Measurements from ENCODE around the gene TNKS1BP1.

TNKS1BP1 gene

GRCh38 chr11:57324154-57324885, 432 bp downstream of the TNKS1BP1 start:
- DNase-seq = peak; percentile 67

DNA sequence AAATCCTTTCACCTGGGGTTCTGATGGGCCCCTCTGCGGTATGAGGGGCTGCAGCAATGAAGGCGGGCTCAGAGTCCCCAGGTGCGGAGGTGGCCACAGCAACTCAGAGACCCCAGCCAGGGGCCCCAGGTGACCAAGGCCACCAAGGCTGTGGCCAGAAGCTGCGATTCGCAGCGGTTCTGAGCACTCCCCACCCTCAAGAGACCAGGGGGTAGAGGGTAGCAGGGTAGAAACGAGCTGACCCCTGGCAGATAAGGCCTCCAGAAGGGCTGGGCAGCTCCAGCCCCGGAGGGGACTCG, 948 bp downstream of the TNKS1BP1 start:
- no peak for DNase-seq

GRCh38 chr11:57323167-57323854, 1.4 kb downstream of the TNKS1BP1 start:
- no peak for DNase-seq

DNA sequence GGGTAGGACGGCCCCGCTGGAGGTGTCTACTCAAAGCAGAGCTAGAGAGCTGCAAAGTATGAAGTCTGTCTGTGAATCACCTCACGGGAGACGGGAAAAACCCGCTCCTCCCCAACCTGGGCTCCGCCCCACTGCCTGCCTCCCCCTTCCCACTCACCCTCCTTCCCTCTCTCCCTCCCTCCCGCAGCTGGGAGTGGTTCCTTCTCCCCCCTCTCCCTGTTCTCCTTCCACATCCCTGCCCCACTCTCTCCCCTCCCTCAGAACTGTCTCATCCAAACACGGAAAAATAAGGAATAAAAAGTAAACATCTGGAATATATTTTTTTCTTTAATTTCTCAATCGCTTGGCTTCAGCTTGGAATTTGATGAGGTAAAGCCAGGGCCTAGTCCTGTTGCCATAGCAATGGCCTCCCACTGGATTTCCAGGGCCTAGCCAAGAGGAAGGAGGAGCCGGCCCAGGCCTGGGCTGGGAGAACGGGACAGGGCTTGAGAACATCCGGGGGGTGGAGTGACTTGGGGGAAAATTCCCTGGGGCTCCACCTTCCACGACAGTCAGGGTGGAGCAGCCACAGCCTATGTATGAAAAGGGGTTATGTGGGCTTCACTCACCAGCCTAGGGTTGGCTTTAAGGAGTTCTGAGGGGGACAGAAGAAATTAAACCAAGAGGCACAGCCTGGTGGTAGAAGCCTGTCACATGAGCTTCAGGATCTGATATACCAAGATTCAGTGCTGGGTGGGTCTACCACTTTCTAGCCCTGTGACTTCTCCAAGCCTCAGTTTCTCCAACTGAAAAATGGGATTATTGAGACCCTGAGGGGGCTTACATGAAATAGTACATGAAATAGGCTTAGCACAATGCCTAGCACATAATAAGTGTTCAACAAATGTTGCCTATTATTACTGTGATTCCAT, 2.2 kb downstream of the TNKS1BP1 start:
- peak; percentile 83 for DNase-seq

DNA sequence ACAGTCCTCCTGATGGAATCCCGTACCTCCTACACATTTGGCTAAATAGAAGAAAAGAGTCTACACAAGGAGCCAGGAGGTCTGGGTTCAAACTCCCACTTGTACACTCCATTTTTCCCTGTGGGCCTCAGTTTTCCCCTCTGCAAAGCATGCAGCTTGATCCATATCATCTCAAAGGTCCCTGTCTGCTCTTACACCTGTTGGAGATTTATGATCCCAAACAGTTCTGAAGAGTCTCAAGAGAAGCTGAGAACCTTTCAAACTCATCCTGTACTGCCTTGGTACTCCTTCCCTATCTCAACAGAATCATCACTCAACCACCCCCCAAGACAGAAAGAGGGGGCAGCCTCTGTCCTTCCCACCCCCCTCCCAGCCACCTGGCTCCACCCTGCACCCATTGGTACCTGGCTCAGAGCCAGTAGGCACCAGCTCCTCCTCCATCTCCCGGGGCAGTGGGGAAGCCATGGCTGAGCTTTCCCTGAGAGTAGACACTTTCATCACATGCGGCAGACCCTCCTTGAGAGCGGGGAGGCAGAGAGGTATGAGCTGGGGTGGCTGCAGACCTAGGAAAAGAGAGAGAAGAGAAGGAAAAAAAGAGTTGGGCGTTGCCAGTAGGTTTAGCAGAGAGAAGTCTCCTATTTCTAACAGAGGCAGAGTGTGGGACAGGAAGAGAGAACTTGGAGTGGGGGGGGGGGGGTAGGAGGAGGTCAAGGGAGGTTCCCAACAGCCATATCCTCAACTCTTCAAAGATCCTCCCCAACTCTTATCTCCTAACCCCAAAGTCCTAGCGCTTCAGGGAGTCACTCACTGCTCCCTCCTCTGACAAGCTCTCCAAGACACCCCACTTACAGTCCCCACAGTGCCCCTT, 3.1 kb downstream of the TNKS1BP1 start:
- DNase-seq = peak; percentile 43

GRCh38 chr11:57320719-57321387, 3.9 kb downstream of the TNKS1BP1 start:
- no peak for DNase-seq

DNA sequence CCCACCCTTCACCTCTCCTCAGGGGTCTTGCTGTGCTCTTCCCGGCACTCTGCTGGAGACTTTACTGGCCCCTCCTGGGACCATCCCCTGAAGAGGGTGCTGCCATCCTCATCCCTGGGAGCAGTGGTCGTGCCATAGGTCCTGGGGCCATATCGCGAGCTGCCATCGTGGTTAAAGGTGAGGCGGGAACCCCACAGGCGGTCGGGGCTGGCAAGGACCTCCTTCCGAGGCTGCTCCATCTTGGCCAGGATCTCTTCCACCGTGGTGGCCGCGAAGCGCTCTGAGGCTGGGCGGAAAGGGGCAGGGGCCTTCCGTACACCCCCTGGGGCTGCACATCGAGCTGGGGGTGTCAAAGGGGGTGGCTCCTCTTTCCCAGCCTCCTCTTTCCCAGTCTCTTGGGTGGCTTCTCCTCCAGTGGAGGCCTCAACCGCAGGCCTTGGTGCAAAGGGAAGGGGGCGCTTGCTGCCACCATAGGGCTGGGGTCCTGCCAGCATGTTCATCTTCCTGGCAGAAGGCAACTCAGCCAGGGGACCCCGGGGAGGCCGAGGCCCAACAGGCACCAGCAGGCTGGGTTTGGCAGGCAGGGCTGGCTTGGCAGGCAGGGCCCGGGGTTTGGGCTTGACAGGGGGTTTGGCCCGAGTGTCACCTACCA, 4.6 kb downstream of the TNKS1BP1 start:
- no peak for DNase-seq

DNA sequence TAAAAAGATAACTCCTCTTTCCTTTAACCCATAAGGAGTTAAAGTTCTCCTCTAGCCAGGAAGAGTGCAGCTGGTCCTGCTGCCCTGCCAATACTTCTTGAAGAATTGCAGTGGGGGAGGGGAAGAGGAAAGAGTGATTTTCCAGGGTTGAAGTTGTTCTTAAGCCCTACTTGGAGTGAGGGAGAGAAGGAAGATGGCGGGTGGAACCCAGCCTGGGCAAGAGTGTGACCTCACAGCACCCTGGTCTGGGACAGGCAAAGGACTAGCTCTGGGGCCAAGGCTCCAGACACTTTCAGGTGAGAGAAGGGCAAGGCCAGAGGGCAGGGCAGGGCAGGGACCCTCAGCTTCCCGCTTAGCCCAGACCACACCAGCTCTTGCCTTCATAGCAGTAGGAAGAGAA, 6.6 kb downstream of the TNKS1BP1 start:
- no peak for DNase-seq

- DNase-seq = peak; percentile 58
These were observed 8.7 kb downstream of the TNKS1BP1 start for GRCh38 chr11:57316017-57316416.

GRCh38 chr11:57315491-57315890, 9.3 kb downstream of the TNKS1BP1 start:
- peak; percentile 51 for DNase-seq

- DNase-seq = no peak
These were observed 10.4 kb downstream of the TNKS1BP1 start for GRCh38 chr11:57314221-57314973.

GRCh38 chr11:57313788-57314135, 11.0 kb downstream of the TNKS1BP1 start:
- DNase-seq = no peak

GRCh38 chr11:57313071-57313787, 11.5 kb downstream of the TNKS1BP1 start:
- DNase-seq = no peak

DNA sequence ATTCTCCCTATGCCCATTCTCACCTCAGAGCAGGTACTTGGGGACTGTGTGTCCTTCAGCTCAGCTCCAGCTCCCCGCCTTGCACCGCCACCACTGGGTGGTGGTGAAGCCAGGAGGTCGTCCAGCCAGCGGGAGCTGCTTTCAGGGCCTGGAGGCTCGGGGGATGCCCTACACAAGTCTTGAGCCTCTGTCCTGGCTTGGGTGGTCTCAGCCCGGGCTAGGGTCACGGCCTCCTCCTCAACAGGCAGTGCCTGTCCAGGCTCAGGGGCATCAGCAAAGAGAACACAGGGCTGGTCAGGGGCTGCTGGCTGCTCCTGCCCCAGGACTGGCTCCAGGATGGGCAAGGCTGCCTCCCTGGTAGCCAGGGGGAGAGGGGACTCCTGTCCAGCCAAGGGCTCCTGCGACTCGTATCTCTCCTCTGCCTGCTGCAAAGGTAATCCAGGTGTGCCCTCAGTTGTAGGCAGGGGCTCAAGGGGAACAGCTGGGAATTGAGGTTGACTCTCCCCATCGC, 12.2 kb downstream of the TNKS1BP1 start:
- no peak for DNase-seq

DNA sequence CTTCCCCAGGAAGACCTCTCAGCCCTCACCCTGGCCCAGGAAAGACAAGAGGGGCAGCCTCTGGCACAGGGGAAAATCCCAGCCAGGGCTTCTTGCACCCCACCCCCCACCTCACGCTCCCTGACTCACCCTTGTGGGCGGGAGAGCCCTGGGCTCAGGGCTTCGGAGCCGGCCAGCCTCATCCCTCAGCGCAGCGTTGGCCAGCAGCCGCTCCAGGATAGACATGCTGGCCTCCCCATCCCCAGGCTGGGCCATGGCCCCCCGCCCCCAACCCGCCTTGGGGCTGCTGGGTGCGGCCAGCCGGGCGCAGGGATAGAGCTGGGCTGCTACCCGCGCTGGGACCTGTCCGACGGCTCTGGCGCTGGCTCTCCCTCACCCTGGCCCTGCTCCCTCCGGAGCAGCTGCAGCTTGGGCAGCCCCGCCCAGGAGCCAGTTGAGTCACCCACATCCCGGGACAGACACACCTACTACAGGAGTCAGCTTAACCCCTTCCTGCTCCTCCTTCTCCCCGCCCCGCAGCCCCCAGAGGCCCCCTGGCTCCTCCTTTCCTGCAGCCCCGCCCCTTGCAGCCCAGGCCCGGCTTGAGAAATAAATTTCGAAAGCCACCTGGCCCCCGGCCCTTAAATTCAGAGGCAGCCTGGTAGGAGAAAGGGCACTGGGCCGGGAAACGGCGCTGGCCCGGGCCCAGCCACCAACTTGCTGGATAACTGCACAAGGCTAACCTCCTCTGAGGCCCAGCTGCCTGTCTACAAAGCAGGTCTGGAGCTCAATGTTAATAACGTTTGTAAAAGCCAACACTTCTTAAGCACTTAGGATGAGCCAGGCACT, 13.4 kb downstream of the TNKS1BP1 start:
- peak; percentile 50 for DNase-seq

DNA sequence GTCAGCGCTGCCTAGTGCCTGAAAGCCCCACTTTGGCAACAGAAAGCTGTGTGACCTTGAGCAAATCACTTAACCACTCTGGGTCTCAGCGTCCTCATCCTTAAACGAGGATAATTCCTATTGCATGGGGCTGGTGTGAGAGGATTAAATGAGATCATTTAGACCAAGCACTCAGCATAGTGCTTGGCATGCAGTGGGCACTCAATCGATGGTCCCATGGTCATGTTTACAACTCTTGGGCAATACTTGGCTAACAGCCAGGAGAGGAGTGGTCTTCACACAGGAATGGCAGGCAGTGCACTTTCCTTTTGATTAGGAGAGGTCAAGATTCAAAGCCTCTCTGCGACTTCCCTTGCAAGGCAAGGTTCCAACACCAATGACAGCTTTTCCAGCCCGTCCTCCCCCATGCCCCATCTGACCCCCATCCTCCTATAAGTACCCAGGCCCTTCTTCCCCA, 14.1 kb downstream of the TNKS1BP1 start:
- DNase-seq = peak; percentile 37

- DNase-seq = no peak
These were observed 14.7 kb downstream of the TNKS1BP1 start for GRCh38 chr11:57310091-57310490.

DNA sequence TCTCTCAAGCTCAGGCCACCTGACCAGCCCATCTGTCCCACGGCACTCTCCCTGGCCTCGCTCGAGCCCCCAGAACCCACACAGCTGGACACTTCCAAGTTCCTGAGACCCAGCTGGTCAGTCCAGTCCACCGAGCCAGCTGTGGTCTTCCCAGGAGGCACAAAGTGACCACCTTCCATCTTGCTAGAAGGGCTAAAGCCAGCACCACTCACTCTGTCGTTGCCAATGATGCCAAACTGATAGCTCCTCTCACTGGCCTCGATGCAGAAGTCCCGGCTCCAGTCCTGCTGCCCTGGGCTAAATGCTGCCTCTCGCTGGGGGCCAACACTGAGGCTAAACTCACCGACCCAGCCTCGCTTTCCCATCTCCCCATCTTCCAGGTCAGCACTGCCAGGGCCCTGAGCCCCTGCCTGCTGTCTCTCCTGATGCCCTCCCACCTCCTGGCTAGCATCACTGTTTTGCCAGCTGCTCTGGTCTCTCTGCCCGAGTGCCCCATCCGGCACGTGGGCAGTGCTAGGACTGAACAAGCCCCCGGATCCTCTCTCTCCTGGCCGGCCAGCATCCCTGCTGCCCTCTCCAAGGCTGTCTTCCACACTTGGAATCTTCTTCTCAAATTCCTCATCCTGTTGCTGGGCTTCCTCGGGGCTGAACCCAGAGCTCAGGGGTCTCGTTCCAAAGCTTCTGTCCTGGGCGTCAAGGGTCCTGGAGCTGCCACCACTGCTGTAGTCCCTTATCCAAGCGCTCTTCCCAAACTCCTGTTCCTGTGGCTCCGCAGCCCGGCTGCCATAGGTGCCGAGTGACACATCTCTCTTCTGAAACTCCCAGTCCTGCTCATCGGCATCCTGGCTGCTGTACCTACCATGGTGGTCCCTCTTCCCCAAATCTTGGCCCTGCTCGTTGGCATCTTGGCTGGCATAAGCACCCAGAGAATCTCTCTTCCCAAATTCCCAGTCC, 15.4 kb downstream of the TNKS1BP1 start:
- no peak for DNase-seq

All from NCI-H2227 treated with DMSO at 0.1 percent for 48 hours (cell line).